Upper lobe of right lung (tissue), 1 donor: ENCODE measurements around the gene EXOC6. TPM values are rescaled to one million over a fixed set of nuclear protein-coding genes. Genes with fewer than 3 reads are reported as not detected.

Experiments used
- ATAC-seq: fragments of 200-7000 bp; cut with Tn5 transposase; one replicate; pipeline ENCODE4 v1.9.1; 2020; ENCODE audit warnings: mild to moderate bottlenecking, moderate library complexity
- DNase-seq: peaks from one replicate; pipeline ENCODE4 v3.0.0-alpha.2; 2020
- H3K27ac ChIP-seq: fragments of 200-600 bp; one replicate; pipeline ENCODE4 v1.8.0; 2022
- H3K27me3 ChIP-seq: fragments of 200-600 bp; one replicate; pipeline ENCODE4 v1.8.0; 2022; ENCODE audit warnings: mild to moderate bottlenecking
- H3K36me3 ChIP-seq: fragments of 200-600 bp; one replicate; pipeline ENCODE4 v1.8.0; 2022
- H3K4me1 ChIP-seq: fragments of 200-600 bp; one replicate; pipeline ENCODE4 v1.8.0; 2022
- H3K4me3 ChIP-seq: fragments of 200-600 bp; one replicate; pipeline ENCODE4 v1.8.0; 2022; ENCODE audit warnings: mild to moderate bottlenecking
- H3K9me3 ChIP-seq: fragments of 200-600 bp; one replicate; pipeline ENCODE4 v1.8.0; 2022
- CTCF ChIP-seq: fragments of 200-600 bp; IDR thresholded peaks from one replicate; pipeline ENCODE4 v1.8.0; 2022; ENCODE audit warnings: antibody characterized with exemption
- intact Hi-C: fragments of 100-400 bp; cut with DNase I; formaldehyde crosslinking; loops from one replicate; pipeline ENCODE4 v1.11.0; 2022
- total RNA-seq: library from RNA; stranded (reverse); fragmentation: NEBNext Ultra II Directional; extraction: Animal tissue kit (Norgen Biotek cat#: 25700); gene quantifications from one replicate; pipeline ENCODE4 v1.2.1, GENCODE V29; 2021
- donor health status: DM: no; HTN: yes; CAD: no; lungs with severe emphysema.

EXOC6 gene
- total RNA-seq, 1 donor from 2014 or later = 24.9 TPM

DNA sequence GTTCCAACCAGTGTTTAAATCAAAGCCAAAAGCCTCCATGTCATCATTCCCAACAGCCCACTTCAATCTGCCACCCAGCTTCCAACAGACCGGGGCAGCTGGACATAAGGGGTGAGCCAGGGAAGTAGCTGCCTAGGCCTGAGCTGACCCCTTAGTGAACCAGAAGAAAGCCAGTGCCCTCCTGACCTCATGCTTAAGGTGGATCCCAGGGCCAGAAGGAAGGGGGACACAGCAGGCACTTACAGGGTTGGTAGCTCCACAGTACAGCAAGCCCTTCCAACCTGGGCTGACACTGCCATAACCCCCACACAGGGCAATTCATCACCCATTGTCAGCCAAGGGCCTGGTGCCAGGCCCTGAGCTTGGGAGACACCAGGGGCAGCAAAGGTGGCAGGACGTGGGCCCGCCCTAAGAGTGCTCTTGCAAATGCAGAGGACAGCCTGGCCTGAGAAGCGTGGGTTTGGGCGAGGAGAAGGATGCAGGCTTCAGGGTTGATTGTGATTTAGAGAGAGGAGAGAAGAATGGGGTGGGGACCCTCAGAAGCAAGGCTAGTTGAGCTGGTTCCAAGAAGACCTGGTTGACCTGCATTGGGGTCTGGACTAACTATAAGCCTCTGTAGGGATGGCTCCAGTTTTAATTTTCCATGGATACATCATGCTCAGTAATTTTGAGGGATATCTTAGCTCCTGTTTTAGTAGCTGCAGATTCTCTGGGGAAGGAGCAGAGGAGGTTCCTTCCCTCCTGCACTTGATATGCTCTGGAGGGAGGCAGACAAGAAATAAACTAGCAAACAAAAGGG, 222.3 kb downstream of the EXOC6 start:
- intact Hi-C loops = loop anchor here (10.0 kb wide), 1 partner anchor 224 kb away; no protein-coding TSS in a partner anchor
- ATAC-seq (no peak), DNase-seq (no peak)
- Histone ChIP-seq H3K27ac (no peak overlapping the region), H3K9me3 (no peaks in the 10 kb centered on the region), H3K4me1 (peaks cover 41% of the 10 kb centered on the region), H3K36me3 (no peaks in the 10 kb centered on the region), H3K27me3 (peaks cover 75% of the 10 kb centered on the region), H3K4me3 (no peak overlapping the region)
- TF ChIP-seq CTCF = no peak

DNA sequence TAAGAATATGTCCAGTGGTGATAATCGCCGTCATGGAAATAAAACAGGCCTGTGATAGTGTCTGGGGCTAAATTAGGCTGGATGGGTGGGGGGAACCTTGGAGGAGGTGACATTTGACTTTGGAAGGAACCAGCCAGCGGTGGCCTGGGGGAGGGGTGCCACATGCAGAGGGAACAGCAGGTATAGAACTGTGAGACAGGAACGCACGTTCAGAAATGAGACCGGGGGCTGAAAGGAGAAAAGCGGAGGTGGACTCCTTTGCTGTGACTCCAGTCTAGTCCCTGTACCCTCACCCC, 222.8 kb downstream of the EXOC6 start:
- no peaks in the 10 kb centered on the region for H3K36me3 ChIP-seq
- ATAC-seq (no peak), DNase-seq (no peak)
- no peak overlapping the region for H3K4me3 ChIP-seq
- H3K4me1 ChIP-seq = peaks cover 41% of the 10 kb centered on the region
- no peaks in the 10 kb centered on the region for H3K9me3 ChIP-seq
- intact Hi-C loops = loop anchor here (10.0 kb wide), 1 partner anchor 224 kb away; no protein-coding TSS in a partner anchor
- no peak for TF ChIP-seq CTCF
- peaks cover 74% of the 10 kb centered on the region for H3K27me3 ChIP-seq
- no peak overlapping the region for H3K27ac ChIP-seq

GRCh38 chr10:93071674-93072224, 223.4 kb downstream of the EXOC6 start:
- H3K4me3 ChIP-seq = peak overlapping the region; percentile 45
- H3K27ac ChIP-seq = no peak overlapping the region
- peak; percentile 71 for DNase-seq
- no peaks in the 10 kb centered on the region for H3K9me3 ChIP-seq
- intact Hi-C loops = loop anchor here (10.0 kb wide), 1 partner anchor 223 kb away; no protein-coding TSS in a partner anchor
- peaks cover 74% of the 10 kb centered on the region for H3K27me3 ChIP-seq
- no peaks in the 10 kb centered on the region for H3K36me3 ChIP-seq
- peaks cover 41% of the 10 kb centered on the region for H3K4me1 ChIP-seq
- ATAC-seq = peak; percentile 62
- TF ChIP-seq CTCF = no peak

DNA sequence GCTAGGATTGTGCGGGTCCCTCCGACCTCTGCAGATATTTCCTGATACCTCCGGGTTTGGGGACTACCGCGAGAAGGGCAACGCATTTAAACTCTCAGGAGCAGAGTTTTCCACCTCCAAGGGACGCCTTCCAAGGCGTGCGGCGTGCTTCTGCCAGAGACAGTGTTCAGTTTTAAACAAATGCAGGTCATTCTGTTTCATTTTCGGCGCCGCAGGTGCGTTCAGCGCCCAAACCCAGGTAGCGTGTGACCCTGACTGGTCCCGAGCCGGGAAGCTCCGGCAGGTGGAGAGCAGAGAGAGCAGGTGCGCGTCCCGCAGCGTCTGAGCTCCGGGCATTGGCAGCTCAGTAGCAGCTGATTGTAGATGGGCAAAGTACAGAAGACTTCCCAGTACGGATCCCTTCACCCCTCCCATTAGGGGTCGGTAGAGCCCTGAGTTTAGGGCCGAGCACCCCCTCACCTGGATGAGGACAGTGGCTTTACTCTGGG, 223.9 kb downstream of the EXOC6 start:
- Histone ChIP-seq H3K27ac (no peak overlapping the region), H3K9me3 (no peaks in the 10 kb centered on the region), H3K4me1 (peaks cover 41% of the 10 kb centered on the region), H3K36me3 (no peaks in the 10 kb centered on the region), H3K27me3 (peaks cover 74% of the 10 kb centered on the region), H3K4me3 (peak overlapping the region; percentile 45)
- no peak for TF ChIP-seq CTCF
- ATAC-seq (peak; percentile 22), DNase-seq (peak; percentile 63)
- intact Hi-C loops = loop anchor here (10.0 kb wide), 1 partner anchor 223 kb away; no protein-coding TSS in a partner anchor

GRCh38 chr10:93072713-93073538, 224.6 kb downstream of the EXOC6 start:
- no peak for TF ChIP-seq CTCF
- ATAC-seq = peak; percentile 3
- intact Hi-C loops = loop anchor here (10.0 kb wide), 1 partner anchor 222 kb away; no protein-coding TSS in a partner anchor
- H3K36me3 ChIP-seq = no peaks in the 10 kb centered on the region
- H3K27ac ChIP-seq = no peak overlapping the region
- H3K9me3 ChIP-seq = no peaks in the 10 kb centered on the region
- no peak for DNase-seq
- H3K27me3 ChIP-seq = peaks cover 69% of the 10 kb centered on the region
- H3K4me3 ChIP-seq = peak overlapping the region; percentile 45
- H3K4me1 ChIP-seq = peaks cover 41% of the 10 kb centered on the region
